Neural cell (in vitro differentiated cells): ENCODE data around the gene SSBP4. TPM values are rescaled to one million over a fixed set of nuclear protein-coding genes. Genes with fewer than 3 reads are reported as not detected.

Experiments used
- H2AFZ ChIP-seq: fragments of 200-600, 300-800 bp; sonication (generic), shearing (Covaris generic); 2 replicates; pipeline ENCODE4 v1.6.0; 2014; ENCODE audit warnings: low read depth, mild to moderate bottlenecking, antibody characterized with exemption, low read length, moderate library complexity
- H3F3A ChIP-seq: fragments of 200-600 bp; shearing (Covaris generic); 2 replicates; pipeline ENCODE4 v1.6.1; 2016; ENCODE audit warnings: mild to moderate bottlenecking, moderate library complexity, mixed read lengths, antibody characterized with exemption, low read length; ENCODE audit not compliant: insufficient read depth, poor library complexity, severe bottlenecking
- H3K27ac ChIP-seq: fragments of 200-600, 300-800 bp; sonication (generic), shearing (Covaris generic); 2 replicates; pipeline ENCODE4 v1.5.1; 2014; ENCODE audit warnings: mild to moderate bottlenecking, low read length, moderate library complexity
- H3K27me3 ChIP-seq: fragments of 300-800, 200-600 bp; sonication (generic), shearing (Covaris generic); 2 replicates; pipeline ENCODE4 v1.6.0; 2014; ENCODE audit warnings: mild to moderate bottlenecking, low read depth, low read length, moderate library complexity; ENCODE audit not compliant: insufficient read depth
- H3K36me3 ChIP-seq: fragments of 300-800, 200-600 bp; sonication (generic), shearing (Covaris generic); 2 replicates; pipeline ENCODE4 v1.5.1; 2014; ENCODE audit warnings: mild to moderate bottlenecking, antibody characterized with exemption, low read length, moderate library complexity; ENCODE audit not compliant: insufficient read depth
- H3K4me2 ChIP-seq: fragments of 300-800, 200-600 bp; sonication (generic), shearing (Covaris generic); 2 replicates; pipeline ENCODE4 v1.6.0; 2014; ENCODE audit warnings: mild to moderate bottlenecking, low read length
- H3K4me3 ChIP-seq: fragments of 300-800, 200-600 bp; sonication (generic), shearing (Covaris generic); 2 replicates; pipeline ENCODE4 v1.5.1; 2014; ENCODE audit warnings: mild to moderate bottlenecking, low read length, moderate library complexity
- H3K79me2 ChIP-seq: fragments of 200-600 bp; shearing (Covaris generic); replicated peaks from 2 replicates; pipeline ENCODE4 v1.6.0; 2014; ENCODE audit warnings: mild to moderate bottlenecking, low read length, moderate library complexity; ENCODE audit not compliant: insufficient read depth
- H3K9ac ChIP-seq: fragments of 300-800, 200-600 bp; sonication (generic), shearing (Covaris generic); 2 replicates; pipeline ENCODE4 v1.6.1; 2016; ENCODE audit warnings: mild to moderate bottlenecking, low read length, mixed read lengths
- H3K9me2 ChIP-seq: fragments of 200-600 bp; shearing (Covaris generic); 2 replicates; pipeline ENCODE4 v1.6.1; 2016; ENCODE audit warnings: mild to moderate bottlenecking, low read length, mixed read lengths; ENCODE audit not compliant: insufficient read depth
- H3K9me3 ChIP-seq: fragments of 200-600, 300-800 bp; sonication (generic), shearing (Covaris generic); 2 replicates; pipeline ENCODE4 v1.6.1; 2016; ENCODE audit warnings: mild to moderate bottlenecking, mixed run types, low read length, moderate library complexity, mixed read lengths
- H4K20me1 ChIP-seq: fragments of 200-600 bp; shearing (Covaris generic); 2 replicates; pipeline ENCODE4 v1.6.1; 2016; ENCODE audit warnings: mild to moderate bottlenecking, mixed run types; ENCODE audit not compliant: insufficient read depth
- CTCF ChIP-seq: fragments of 450-650 bp; IDR thresholded peaks from 2 replicates; pipeline ENCODE4 v1.5.1; 2014; ENCODE audit warnings: antibody characterized with exemption, mild to moderate bottlenecking, moderate library complexity; ENCODE audit not compliant: poor library complexity, severe bottlenecking
- EP300 ChIP-seq: fragments of 450-650 bp; conservative IDR thresholded peaks from 2 replicates; pipeline ENCODE4 v1.6.1; 2014; ENCODE audit warnings: antibody characterized with exemption, mild to moderate bottlenecking, moderate library complexity; ENCODE audit not compliant: poor library complexity, severe bottlenecking
- EZH2 ChIP-seq: fragments of 200-600, 300-800 bp; shearing (Covaris generic), sonication (generic); IDR thresholded peaks from 2 replicates; pipeline ENCODE4 v1.6.1; 2014; ENCODE audit warnings: antibody characterized with exemption, low read length, borderline replicate concordance, mild to moderate bottlenecking; ENCODE audit not compliant: insufficient read depth, poor library complexity, severe bottlenecking
- MXI1 ChIP-seq: fragments of 450-650 bp; conservative IDR thresholded peaks from 2 replicates; pipeline ENCODE4 v1.6.1; 2014; ENCODE audit warnings: antibody characterized with exemption, mild to moderate bottlenecking; ENCODE audit not compliant: poor library complexity, severe bottlenecking
- POLR2AphosphoS5 ChIP-seq: IDR thresholded peaks from 2 replicates; pipeline ENCODE4 v1.6.1; 2012
- RAD21 ChIP-seq: fragments of 450-650 bp; conservative IDR thresholded peaks from 2 replicates; pipeline ENCODE4 v1.6.1; 2014; ENCODE audit warnings: antibody characterized with exemption, mild to moderate bottlenecking, moderate library complexity
- REST ChIP-seq: IDR thresholded peaks from 2 replicates; pipeline ENCODE4 v1.6.1; 2012; ENCODE audit warnings: borderline replicate concordance
- SMC3 ChIP-seq: fragments of 450-650 bp; conservative IDR thresholded peaks from 2 replicates; pipeline ENCODE4 v1.6.1; 2014; ENCODE audit warnings: antibody characterized with exemption, mild to moderate bottlenecking, moderate library complexity; ENCODE audit not compliant: poor library complexity
- TAF1 ChIP-seq: IDR thresholded peaks from 2 replicates; pipeline ENCODE4 v1.6.1; 2012; ENCODE audit warnings: low read depth
- polyA plus RNA-seq: library from polyadenylated mRNA; depleted of rRNA; stranded (reverse); fragments of >200 nt; gene quantifications from 2 replicates; pipeline ENCODE4 v1.2.3, GENCODE V29; 2014

The SSBP4 gene
- polyA plus RNA-seq, 1 donor from 2014 or later = 166 TPM

- Histone ChIP-seq H2AFZ (no peak overlapping the region), H3K9ac (no peak overlapping the region), H3K9me3 (no peaks in the 10 kb centered on the region), H3F3A (no peaks in the 10 kb centered on the region), H3K4me2 (no peak overlapping the region), H3K79me2 (no peaks in the 10 kb centered on the region), H3K36me3 (no peaks in the 10 kb centered on the region), H3K4me3 (no peak overlapping the region), H3K27me3 (no peaks in the 10 kb centered on the region), H3K27ac (no peak overlapping the region), H3K9me2 (no peaks in the 10 kb centered on the region), H4K20me1 (no peaks in the 10 kb centered on the region)
- TF ChIP-seq REST = no peak
- no peak for TF ChIP-seq TAF1
- TF ChIP-seq CTCF = no peak
- TF ChIP-seq SMC3 = no peak
- no peak for TF ChIP-seq EZH2
- TF ChIP-seq MXI1 = no peak
- TF ChIP-seq POLR2AphosphoS5 = no peak
- no peak for TF ChIP-seq EP300
- TF ChIP-seq RAD21 = no peak
Measured at GRCh38 chr19:18449552-18449951, 30.4 kb downstream of the SSBP4 start.

- Histone ChIP-seq H3K9me3 (no peaks in the 10 kb centered on the region), H3K4me2 (no peak overlapping the region), H3K4me3 (no peak overlapping the region), H3K27ac (no peak overlapping the region), H3K9ac (no peak overlapping the region), H4K20me1 (no peaks in the 10 kb centered on the region), H3K9me2 (no peaks in the 10 kb centered on the region), H3F3A (no peaks in the 10 kb centered on the region), H3K79me2 (no peaks in the 10 kb centered on the region), H3K36me3 (no peaks in the 10 kb centered on the region), H3K27me3 (no peaks in the 10 kb centered on the region), H2AFZ (no peak overlapping the region)
- no peak for TF ChIP-seq SMC3
- TF ChIP-seq REST = no peak
- TF ChIP-seq POLR2AphosphoS5 = no peak
- TF ChIP-seq CTCF = no peak
- no peak for TF ChIP-seq MXI1
- TF ChIP-seq TAF1 = no peak
- TF ChIP-seq EP300 = no peak
- no peak for TF ChIP-seq EZH2
- no peak for TF ChIP-seq RAD21
Measured at GRCh38 chr19:18450021-18450930, 31.1 kb downstream of the SSBP4 start.
